ENCODE measurements around the gene KDM4C.

- TF ChIP-seq ZNF274 (IDR thresholded peaks at IDR 0.05; ENCODE audit: low read depth, low read length) (no peak), CTCF (IDR thresholded peaks at IDR 0.05 in 2 of 3, conservative IDR thresholded peaks at IDR 0.05 in 1 of 3; ENCODE audit: borderline replicate concordance in 1 of 3, insufficient read depth in 1 of 3, low read depth in 2 of 3, low read length in 2 of 3) (no peak), EZH2 (IDR thresholded peaks at IDR 0.05) (no peak), POLR2AphosphoS5 (IDR thresholded peaks at IDR 0.05; ENCODE audit: low read depth, low read length) (no peak), YY1 (IDR thresholded peaks at IDR 0.05; ENCODE audit: extremely low read depth, insufficient replicate concordance, low read depth, low read length) (no peak)
Measured at GRCh38 chr9:7075154-7075553, 317.4 kb downstream of the KDM4C start.
